ENCODE results near the gene OTUD5.

Gene OTUD5

DNA sequence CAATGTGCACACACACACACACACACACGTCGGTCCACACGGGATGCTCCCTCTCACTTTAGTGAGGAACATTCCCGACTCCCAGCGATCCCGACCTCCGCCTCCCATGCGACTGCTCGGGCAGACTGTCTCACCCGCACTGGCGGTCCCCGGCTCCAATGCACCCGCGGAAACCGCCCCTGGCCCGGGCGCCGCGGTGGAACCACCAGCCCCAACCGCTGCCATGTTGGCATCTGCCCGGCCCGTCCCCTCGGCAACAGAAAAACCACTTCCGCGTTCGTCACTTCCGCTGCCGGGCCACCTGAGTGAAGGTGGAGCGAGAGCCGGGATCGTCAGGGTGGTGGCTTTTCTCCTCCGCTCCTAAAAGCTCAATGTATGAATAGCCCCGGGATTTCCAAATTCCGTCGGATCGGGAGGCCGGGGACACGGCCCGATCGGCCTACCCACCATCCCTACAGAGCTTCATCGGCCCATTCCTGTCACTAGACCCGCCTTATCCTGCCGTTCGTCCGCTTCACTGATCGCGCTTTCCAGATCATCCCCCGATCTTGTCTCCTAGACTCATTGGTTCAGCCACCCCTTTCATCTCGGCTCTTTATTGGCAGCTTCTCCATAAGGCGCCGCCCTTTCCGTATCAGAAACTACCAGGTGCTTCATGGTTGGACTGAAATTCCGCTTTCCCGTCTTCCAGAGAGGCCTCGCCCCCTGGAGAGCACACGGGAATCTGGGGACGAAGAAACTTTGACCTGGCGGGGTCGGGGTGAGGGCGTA is 45.8 kb downstream of the OTUD5 start, which contains the start of gene SLC35A2:
Gene SLC35A2 (minus strand): TSS at position 235 of the 771 bp plus-strand sequence. CDS start 10 bp downstream, at position 225.
- in situ Hi-C loops (cut with MboI; ENCODE audit: low sequenced_read_pairs), result no loop called here

DNA sequence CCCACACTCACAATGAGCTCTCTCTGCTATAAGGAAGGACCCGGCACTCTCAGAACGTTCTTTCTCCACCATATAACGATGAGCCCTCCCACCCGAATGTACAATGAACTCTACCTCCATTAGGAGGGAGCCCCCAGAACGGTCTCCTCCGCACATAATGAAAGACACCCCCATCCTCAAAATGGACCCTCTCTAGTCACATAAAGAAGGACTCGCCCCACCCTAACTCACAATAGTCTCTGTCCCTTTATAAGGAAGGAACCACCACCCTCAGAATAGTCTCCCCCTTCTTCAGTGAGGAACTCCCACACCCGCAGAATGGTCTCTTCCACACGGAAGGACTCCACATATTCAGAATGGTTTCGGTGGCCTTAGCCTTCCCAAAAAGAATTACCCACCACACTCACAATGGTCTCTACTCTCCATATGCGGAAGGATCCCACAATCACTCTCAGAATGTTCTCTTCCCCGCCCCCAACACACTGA is 46.4 kb downstream of the OTUD5 start:
- in situ Hi-C loops (cut with MboI; ENCODE audit: low sequenced_read_pairs), result no loop called here

DNA sequence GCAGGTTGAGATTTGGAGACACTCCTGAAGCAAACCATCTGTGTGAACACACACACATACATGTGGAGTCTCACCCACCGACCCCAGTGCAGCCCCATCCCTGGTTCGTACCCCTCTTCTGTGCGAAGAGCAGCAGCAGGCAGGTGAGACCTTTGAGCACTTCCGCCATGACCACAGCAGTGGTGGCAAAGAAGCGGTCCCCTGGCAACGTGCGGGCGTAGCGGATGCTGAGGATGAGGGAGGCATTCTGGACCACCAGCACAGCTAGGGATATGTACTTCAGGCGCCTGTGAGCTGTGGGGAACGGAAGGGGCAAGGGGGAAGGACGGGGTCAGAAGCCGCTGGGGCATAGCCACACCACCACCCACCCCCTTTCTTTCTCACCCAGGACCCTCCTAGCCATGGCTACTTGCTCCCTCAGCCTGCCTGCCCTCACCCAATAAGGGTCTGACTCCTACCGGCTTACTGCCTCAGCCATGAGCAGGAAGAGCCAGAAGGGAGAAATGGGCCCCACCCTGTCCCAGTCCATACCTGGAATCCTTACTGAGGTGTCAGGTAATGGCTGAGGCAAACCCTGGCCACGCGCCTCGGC is 47.6 kb downstream of the OTUD5 start:
- in situ Hi-C loops (cut with MboI; ENCODE audit: low sequenced_read_pairs), result no loop called here

DNA sequence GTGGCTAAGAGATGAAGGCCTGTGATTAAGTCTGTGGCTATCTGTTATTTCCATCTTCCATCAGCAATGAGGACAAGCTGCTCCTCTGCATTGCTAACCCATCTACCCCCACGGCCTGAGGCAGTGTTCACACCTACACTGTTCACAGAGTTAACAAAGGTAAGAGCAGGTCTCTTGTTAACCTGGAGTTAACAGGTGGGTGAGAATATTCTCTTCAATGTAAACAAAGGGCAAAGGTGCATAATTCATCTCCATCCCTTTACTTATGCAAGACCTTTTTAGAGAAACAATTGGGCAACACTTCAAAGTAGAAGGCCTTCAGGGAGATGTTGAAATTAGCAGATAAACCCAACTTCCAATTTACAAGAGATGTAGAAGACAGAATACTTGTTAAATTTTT is 48.8 kb downstream of the OTUD5 start:
- in situ Hi-C loops (cut with MboI; ENCODE audit: low sequenced_read_pairs), result no loop called here

DNA sequence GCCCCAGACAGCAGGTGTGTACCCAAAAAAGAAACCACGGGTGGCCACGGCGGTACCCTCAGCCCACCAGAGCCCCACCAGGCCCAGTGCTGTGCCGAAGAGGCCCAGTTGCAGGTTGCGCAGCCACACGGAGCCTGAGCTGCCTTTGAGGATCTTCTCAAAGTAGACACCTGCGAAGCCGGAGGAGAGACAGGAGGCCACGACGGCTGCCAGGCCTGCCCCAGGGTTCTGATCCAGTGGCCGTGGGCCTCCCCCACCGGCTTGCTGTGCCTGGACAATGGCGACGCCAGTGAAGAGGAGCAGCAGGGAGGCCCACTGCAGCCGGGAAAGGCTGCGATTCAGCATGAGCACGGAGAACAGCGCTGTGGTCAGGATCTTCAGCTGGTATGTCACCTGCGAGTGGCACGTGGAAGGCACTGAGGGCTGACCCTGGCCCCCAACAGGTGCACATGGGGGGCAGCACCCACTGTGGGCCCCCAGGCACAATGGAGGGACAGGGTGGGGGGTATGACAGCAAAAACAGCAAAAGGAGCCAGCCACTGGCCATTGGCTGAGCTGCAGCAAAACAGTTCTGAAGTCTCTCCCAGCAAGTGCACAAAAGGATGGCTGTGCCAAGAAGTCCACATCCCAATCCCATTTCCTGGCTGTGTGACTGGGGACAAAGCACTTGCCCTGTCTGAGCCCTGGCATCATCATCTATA is 52.2 kb downstream of the OTUD5 start:
- in situ Hi-C loops (cut with MboI; ENCODE audit: low sequenced_read_pairs), result no loop called here

DNA sequence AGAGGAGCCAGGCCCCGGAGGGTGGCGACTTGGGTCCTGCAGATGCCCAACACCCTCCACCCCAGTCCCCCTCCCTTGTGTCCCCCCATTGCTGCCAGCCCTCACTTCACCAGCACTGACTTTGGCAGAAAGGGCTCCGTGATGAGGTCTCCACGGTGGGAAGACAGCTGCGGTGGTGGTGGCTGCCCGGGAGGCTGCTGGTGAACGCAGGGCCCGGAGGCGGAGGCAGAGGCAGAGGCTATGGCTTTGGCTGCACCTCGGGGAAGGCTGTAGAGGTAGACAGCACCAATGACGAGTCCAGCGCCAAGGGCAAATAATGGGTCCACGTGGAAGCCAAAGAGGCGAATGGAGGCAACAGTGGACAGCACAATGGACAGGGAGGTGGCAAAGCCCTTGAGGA is 52.8 kb downstream of the OTUD5 start:
- in situ Hi-C loops (cut with MboI; ENCODE audit: low sequenced_read_pairs), result no loop called here

DNA sequence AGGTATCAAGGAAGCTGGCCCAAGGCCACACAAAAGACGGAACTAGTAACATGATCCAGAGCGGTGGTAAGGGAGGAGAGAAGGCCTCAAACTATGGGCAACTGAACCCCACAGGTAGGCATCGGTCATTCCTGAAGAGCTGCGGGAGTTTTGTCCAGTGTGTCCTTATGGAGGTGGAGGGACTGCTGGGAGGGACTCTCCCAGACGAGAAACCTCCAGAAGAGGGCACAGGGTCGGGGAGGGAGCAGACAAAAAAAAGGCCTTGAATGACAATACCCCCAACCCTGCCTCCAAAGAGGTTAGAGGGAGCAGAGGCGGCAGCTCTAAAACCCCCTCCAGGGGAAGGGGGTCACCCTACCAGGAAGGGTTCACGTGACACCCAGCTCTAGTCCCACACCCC is 53.2 kb downstream of the OTUD5 start:
- in situ Hi-C loops (cut with MboI; ENCODE audit: low sequenced_read_pairs), result no loop called here

DNA sequence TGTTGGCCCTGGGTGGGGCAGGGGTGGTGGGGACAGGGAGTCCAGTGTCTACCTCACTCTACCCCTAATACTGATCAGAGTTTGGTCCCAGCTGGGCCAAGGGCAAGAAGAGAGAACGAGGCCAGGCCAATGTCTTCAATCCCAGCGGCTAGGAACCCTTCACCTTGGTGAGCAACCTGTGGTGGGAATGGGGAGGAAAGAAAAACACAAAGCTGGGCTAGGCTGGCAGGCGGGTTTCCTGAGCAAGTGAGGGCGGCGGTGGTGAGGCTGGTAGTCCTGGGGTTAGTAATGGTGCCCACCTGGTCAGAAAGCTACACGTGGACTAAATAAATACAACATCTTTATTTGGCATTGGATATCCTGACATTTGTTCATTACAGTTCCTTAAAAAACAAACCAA is 54.1 kb downstream of the OTUD5 start:
- in situ Hi-C loops (cut with MboI; ENCODE audit: low sequenced_read_pairs), result no loop called here

DNA sequence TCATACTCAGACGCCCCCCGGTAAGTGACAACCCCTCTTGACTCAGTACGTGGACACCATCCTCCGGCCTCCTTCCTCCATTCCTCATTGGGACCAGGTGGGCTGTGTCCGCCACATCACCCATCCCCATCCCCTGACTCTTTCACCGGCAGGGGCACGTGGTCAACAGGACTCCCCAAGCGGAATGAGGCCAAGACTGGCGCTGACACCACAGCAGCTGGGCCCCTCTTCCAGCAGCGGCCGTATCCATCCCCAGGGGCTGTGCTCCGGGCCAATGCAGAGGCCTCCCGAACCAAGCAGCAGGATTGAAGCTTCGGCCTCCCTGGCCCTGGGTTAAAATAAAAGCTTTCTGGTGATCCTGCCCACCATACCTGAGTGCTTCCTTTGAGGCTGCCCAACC is 54.6 kb downstream of the OTUD5 start:
- in situ Hi-C loops (cut with MboI; ENCODE audit: low sequenced_read_pairs), result no loop called here

DNA sequence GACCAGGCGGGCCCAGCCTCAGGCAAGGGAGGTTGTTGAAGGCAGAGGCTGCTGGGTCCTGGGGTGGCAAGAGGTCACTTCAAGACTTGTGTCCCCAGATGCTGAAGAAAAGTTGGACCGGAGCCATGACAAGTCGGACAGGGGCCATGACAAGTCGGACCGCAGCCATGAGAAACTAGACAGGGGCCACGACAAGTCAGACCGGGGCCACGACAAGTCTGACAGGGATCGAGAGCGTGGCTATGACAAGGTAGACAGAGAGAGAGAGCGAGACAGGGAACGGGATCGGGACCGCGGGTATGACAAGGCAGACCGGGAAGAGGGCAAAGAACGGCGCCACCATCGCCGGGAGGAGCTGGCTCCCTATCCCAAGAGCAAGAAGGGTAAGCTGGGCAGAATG is 55.3 kb downstream of the OTUD5 start:
- in situ Hi-C loops (cut with MboI; ENCODE audit: low sequenced_read_pairs), result no loop called here

DNA sequence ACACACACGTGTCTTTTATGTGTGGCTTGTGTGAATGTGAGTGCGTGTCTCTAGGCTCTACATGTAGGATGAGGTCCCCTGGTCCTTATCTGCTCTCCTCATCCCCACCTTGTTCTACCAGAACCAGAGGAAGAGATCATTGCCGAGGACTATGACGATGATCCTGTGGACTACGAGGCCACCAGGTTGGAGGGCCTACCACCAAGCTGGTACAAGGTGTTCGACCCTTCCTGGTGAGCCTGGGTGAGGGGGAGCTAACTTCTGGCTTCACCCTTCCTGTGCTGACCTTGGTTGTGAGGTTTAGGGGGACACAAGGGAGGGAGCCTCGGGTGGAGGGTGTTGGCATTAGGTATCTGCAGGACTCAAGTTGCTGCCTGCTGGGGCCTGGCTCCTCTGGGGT is 56.3 kb downstream of the OTUD5 start:
- in situ Hi-C loops (cut with MboI; ENCODE audit: low sequenced_read_pairs), result no loop called here

DNA sequence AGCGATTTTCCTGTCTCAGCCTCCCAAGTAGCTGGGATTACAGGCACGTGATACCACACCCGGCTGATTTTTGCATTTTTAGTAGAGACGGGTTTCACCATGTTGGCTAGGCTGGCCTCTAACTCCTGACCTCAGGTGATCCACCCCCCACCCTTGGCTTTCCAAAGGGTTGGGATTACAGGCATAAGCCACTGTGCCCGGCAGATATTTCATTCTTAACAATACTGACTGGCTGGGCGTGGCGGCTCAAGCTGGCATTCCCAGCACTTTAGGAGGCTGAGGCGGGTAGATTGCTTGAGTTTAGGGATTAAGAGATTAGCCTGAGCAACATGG is 58.4 kb downstream of the OTUD5 start:
- in situ Hi-C loops (cut with MboI; ENCODE audit: low sequenced_read_pairs), result no loop called here

DNA sequence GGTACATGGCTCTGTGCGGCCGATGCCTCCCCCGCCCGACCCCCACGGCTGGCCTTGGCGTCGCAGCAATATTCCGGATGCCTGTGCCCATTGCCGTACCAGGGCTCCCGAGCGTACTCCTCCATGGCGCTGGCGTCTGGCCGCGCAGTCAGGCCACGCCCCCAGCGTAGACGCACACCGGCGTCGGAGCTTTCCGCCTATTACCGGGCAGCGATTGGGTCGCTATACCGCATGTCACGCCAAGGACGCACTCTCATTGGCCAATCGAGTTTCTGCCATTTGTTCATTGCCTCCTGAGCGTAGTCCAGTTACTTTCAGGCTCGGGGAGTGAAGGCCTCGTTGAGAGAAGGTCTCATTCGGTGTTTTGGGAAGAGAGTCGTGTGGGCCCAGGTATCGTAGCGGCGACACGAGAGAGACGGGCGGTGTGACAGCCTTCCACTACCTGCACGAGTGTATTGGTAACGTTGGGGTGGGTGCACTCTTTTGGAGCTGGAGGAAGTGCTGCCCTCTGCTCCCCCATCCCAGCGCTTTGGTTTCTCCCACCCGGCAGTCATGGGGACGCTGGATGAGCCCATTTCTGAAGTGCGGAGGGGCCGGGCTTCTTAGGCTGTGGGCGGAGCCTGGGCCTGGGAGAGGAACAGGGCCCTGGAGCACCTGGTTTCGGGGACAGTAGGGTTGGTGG is 59.6 kb downstream of the OTUD5 start, which contains the start of the genes PQBP1 and TIMM17B:
Gene PQBP1 (plus strand): TSS at position 306 of the 682 bp plus-strand sequence. CDS start 580 bp downstream, outside the sequence.
Gene TIMM17B (minus strand): TSS at position 144 of the 682 bp plus-strand sequence. CDS start 19 bp downstream, at position 125.
- in situ Hi-C loops (cut with MboI; ENCODE audit: low sequenced_read_pairs), result no loop called here

DNA sequence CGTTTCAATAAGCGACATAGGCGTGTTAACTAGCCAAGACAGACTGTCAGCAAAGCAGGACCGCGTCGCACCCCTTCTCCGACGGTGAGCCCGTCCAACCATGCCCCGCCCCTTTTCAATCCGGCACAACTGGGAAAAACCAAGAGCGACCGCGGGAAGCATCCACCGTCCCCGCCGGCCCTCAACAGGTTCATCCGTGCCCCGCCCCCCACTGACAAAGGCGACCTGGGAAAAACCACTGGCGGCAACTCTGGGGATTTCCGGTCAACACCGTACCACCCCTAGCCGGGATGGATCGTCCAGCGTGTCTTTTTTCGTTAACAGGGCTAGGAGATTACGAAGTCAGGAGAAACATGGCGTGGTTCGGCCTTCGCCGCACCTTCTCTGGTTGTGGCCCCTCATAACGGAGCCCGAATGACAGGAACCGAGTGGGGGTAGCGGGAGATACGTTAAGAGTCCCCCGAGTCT is 60.2 kb downstream of the OTUD5 start:
- in situ Hi-C loops (cut with MboI; ENCODE audit: low sequenced_read_pairs), result no loop called here

DNA sequence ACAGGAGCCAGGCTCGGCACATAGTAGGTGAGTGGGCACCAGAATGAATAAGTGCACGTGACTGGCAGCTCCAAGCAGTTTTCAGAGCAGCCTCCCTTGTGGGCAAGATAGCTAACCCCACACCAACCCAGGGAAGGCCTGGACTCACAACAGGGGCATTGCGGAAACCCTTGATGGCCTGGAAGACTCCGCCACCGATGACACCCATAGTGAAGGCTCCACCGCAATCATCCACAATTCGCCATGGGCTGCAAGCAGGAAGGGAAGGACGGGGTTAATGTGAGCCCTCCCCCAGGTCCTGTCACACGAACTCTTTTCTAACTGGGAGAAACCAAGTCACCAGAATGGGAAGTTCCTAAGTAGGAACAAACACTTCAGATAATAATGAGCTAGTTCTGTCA is 60.8 kb downstream of the OTUD5 start:
- in situ Hi-C loops (cut with MboI; ENCODE audit: low sequenced_read_pairs), result no loop called here

DNA sequence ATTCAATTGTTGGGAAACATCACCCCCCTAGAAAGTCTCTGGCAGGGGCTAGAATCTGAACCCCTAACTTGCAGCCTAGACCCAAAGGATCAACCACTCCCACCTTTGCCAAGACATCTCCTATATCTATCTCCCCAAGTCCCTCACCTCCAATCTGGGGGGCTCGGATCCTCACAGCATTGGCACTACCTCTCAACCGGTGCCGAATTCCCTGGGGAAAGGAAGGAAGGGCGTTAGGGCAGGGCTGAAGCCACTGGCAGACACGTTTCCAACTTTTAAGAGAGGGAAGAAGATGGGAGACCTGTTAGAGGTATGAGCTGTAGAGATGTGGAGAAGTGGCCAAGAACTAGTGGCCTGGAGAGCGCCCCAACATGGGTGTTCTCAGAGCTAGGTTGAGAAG is 62.5 kb downstream of the OTUD5 start:
- in situ Hi-C loops (cut with MboI; ENCODE audit: low sequenced_read_pairs), result no loop called here

DNA sequence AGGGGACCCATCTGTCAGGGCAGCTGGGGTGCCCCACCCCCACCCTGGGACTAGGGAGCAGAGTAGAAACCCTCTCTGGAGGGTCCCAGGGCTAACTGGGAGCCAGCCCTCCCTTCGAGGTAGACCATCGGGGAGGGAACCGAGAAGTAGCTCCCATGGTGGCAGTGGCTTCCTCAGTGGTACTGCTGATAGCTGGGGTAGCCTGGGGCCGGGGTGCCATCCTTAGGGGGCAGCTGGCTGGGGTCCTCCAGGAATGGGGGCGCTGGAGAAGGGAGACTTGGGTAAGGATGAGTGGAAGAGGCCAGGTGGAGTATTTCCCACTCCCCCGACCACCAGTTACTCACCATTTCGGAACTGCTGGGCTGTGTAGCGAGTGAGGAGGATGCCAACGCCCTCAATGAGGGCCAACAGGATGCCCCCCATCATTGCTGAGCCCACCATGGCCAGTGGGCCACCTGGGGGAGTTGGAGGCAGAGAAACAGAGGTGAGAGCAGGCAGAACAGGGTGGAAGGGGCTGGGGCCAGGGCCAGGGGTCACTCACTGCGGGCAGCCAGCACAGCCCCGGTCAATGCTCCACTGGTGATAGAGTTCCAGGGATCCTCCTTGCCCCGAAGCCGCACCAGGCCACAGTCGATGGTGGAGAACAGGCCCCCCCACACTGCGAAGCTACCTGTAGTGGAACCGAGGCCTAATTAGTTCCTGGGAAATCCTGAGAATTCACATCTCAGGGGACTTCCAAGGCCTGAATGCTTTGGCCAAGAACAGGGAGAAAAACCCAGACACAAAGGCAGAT is 63.7 kb downstream of the OTUD5 start:
- in situ Hi-C loops (cut with MboI; ENCODE audit: low sequenced_read_pairs), result no loop called here

DNA sequence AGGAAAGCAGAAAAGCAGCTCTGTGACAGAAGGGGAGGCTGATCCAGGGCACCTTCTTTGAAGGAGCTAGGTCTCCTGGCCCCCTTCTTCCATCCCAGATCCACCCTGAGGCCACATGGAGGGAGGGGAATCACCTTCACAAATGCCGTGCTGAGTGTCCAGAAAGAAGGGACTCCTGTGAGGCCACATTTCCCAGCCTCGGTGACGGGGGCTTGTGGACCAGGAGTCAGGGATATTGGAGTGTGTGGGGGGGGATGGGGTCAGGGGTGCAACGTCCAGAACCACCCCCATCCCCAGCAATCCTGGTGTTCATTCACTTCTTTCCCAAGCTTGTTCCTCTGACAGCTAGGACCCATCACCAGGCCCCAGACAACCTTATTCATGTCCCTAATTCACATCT is 64.5 kb downstream of the OTUD5 start:
- in situ Hi-C loops (cut with MboI; ENCODE audit: low sequenced_read_pairs), result no loop called here

DNA sequence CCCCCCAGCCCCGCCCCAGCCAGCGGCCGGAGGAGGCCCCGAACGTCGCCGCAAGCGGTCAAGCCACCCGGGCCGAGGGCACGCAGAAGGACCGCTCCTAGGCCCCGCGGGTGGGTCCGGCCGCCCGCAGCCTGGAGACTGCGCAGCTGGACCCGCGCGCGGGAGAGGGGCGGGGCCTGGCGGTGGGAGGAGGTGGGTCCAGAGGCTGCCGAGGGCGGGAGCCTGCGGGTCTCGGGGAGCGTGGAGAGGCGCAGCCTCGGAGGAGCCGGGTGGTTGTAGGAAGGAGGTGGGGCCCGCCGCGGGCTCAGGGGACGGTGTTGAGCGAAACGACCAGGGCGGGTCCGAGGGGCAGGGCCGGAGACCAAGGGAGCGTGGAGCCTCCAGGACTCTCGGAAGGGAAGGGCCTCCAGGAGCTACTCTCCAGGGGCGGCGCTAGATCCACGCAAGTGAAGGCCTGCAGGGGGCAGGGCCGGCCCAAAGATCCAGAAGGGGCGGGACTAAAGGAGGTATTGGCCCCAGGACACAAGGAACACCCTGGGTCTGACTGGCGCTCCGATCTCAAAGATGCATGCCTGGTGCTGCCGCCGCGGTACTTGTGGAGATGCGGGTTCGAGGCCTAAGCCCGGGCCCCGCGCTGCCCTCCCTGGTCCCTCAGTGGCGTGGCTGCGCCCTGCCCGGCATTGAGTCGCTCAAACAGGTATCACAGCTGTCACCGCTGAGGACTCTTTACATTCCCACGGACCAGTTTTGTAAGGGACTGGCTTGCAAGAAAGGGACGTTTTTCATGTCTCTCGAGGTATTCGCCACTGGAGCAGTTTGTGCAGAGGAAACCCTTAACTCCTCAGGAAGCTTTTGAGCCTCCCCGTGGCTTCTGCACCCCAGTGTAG is 65.8 kb downstream of the OTUD5 start:
- in situ Hi-C loops (cut with MboI; ENCODE audit: low sequenced_read_pairs), result no loop called here

All from HL-60/S4 treated with phorbol 12-myristate 13-acetate at 8.2 ng/mL for 4 days and 3 days (cell line).